SK-N-MC (cell line): ENCODE measurements around the gene MERTK.

Source experiments
- EZH2 ChIP-seq: fragments of 200-600 bp; sonication (generic); IDR thresholded peaks from one replicate; pipeline ENCODE4 v1.6.1; 2017; ENCODE audit warnings: antibody characterized with exemption
- FOXP2 ChIP-seq: optimal IDR thresholded peaks from 2 replicates; pipeline ENCODE3; 2011; ENCODE audit warnings: mild to moderate bottlenecking, moderate library complexity; ENCODE audit not compliant: insufficient read depth; ENCODE audit errors: extremely low read length, control extremely low read depth
- POLR2AphosphoS5 ChIP-seq: IDR thresholded peaks from 2 replicates; pipeline ENCODE4 v1.6.1; 2012; ENCODE audit warnings: mild to moderate bottlenecking, low read depth, low read length, borderline replicate concordance

DNA sequence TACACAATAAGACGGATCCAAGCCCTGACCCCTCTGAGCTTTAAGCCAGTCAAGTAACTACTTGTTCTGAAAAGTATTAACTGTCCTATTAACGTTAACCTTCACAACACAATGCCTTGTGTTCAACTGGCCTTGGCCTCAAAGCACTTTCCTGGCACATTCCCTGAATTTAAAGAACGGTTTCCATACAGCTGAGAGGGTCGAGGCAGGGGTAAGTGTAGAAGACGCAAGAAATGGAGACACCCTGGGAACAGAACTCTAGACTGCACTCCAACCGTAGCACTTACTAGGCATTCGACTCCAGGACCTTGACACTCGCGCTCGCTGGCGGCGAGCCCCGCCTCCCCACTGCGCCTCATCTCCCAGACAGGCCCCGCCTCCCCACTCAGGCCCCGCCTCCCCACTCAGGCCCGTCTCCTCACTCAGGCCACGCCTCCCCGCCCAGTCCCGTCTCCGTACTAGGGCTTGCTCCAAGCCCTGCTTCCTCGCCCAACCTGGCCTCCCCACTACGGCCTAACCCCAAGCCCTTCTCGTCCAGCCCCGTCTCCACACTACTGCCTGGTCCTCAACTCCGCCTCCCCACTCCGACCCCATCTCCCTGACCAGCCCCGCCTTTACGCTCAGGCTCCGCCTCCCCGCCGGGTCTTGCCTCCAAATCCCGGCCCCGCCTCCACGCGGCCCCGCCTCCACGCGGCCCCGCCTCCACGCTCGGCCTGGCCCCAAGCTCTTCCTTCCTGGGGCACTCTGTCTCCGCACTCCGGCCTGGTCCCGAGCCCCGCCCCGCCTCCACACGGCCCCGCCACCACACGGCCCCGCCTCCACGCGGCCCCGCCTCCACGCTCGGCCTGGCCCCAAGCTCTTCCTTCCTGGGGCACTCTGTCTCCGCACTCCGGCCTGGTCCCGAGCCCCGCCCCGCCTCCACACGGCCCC lies 155.8 kb downstream of the MERTK start:
- TF ChIP-seq EZH2, result no peak
- no peak for TF ChIP-seq POLR2AphosphoS5
- TF ChIP-seq FOXP2, result no peak
